Smooth muscle cell of the brain vasculature (primary cell): ENCODE results near the gene EIF5A.

Source experiments
- DNase-seq: peaks from one replicate; pipeline ENCODE4 v3.0.0-alpha.2; 2012; ENCODE audit warnings: low read depth, low spot score

The EIF5A gene

GRCh38 chr17:7306911-7307685, at the start of gene EIF5A:
Gene EIF5A (plus strand): TSS chr17:7307628. CDS start chr17:7309636, 2,008 bp downstream.
- peak; percentile 100 for DNase-seq

DNA sequence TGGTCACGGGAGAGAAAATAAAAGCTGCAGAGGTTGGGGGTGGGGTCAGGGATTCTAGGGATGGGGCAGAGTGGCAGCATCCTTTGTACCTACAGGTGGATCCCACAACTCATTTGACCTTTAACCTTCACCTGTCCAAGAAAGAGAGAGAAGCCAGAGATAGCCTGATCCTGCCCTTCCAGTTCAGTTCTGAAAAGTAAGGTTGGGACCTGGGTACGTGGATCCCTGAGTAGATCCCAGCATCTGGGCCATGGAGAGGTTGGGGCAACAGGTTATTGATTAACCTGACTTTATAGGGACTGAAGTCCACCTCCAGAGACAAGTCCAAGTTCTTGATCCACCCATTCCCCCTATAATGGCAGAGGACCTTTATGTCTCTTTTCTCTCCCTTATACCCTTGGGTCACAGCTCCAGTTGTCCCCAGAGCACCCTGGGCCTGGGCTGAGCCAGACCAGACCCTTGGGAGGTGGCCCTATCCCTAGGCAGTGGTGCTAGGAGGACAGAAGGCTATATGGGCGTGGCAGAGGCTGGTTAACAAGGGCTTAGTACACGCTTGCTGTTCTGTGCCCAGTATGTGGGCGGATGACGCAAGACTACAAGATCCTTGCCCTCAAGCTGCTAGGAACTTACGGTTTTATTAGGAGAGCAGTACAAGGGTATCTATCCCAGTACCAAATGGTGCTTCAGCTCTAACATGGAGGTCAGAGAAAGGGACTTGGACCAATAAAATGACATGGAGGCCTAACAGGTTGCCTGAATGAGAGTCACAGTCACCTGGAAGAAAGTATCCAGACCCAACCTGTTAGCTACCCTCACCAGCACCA, 48.5 kb upstream of the EIF5A start:
- no peak for DNase-seq

- no peak for DNase-seq
Measured at GRCh38 chr17:7259555-7259889, 47.9 kb upstream of the EIF5A start.

GRCh38 chr17:7260151-7260550, 47.3 kb upstream of the EIF5A start:
- DNase-seq: no peak

DNA sequence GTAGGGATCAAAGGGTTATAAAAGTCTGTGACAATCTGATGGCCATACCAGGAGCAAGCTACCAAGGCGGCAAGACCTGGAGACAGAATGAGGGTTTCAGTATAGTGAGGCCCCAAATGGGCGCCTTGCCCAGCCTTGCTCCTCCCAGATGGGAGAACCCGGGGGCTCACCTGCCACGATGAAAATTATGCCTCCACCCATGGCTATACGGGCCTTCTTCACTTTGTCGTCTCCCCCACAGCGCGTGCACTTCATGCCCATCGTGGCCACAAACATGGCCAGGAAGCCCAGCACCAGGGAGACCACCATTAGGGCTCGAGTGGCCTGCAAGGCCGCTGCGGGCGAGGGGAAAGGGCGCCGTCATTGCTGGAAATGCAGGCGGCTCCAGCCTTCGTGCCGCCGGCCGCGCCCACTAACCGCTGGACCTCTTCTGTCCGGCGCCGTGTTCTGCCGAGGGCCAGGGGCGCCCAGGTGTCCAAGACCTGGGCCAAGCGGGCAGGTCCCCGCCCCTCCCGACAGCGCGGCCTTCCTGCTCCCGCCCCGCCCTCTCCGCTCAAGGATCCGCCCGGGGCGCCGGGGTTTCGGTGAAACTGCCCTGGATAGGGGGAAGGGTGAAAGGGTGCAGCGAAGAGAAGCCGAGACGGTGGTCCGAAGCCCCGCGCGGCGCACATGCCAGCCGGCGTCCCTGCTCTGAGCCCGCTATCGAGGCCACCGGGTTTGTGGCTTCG, 46.6 kb upstream of the EIF5A start:
- no peak for DNase-seq

- no peak for DNase-seq
Measured at GRCh38 chr17:7261379-7262191, 45.8 kb upstream of the EIF5A start.

DNA sequence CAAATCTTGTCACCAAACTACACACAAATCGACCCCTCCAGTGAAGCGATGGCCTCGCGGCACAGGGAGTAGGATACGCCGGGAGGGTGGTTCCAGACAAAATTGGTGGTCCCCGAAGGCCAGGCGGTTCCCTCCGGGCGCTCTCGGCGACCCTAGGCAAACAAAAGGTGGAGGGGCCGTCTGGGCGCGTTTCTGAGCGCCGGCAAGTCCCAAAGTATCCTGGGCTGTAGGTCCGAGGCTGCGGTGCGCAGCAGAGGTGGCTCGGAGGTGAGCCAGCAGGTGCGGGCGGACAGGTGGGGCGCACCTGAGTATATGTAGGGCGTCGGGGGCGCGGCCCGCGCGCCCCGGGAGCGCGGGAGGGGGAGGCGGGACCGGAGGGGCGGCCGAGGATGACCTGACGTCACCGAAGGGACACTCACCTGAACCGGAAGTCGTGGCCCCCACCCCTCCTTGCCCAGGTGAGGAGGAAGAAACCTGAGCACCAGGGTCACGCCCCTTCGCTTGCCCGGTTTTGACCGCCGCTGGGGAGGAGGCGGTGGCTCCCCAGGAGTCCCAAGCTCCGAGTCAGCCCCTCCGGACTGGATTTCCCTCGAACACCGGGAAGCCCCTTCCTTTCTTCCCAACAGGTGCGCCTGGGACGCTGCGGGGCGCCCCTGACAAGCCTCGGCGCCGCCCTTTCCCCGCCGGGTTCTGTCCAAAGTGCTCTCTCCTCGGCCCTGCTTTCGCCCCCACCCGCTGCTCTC, 45.1 kb upstream of the EIF5A start, which contains the start of gene CLDN7:
Gene CLDN7 (minus strand): TSS at position 287 of the 743 bp plus-strand sequence. CDS start 435 bp downstream, outside the sequence.
- DNase-seq: no peak

DNA sequence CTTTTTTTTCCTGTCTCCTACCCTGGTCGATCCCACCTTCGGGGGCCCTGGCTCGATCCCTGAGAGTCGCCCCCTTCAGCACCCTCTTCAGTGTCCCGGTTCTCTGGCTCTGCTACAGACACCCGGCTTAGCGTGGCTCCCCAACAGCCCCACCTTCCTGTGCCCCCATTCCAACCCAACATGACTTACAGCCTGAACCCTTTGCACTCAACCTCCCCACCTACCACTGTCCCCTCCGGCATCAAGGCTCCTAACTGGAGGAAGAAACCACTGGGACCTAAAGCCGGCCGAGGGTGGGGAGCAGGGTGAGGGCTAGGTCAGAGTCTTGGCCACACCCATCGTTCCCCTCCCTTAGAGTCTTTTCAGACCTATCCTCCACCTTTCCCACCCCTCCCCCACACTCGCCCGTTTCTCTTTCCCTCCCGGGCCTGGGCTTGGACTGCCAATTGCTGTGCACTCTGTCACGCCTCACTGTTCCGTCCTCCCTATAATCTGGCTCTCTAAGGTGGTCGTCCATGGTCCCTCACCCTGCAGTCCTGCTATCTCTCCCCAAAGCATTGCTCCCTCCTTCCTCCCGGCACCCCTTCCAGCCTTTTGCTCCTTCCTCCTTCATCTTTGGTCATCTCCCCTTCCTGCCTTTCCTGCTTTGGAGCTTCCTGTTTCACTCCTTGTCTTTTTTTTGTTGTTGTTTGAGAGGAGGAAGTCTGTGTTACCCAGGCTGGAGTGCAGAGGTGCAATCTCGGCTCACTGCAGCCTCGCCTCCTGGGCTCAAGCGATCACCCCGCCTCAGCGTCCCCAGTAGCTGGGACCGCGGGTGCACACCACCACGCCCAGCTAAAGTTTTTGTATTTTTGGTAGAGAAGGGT, 44.3 kb upstream of the EIF5A start:
- no peak for DNase-seq

DNA sequence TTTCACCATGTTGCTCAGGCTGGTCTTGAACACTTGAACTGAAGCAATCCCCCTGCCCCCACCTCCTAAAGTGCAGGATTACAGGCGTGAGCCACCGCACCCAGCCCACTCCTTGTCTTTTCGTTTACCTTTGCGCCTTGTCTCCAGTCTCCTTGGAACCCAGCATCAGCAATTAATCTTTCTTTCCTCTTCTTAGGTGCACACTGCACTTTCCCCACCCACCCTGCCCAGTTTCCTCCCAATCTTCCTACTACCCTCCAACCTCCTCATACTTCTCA, 43.7 kb upstream of the EIF5A start:
- no peak for DNase-seq

DNA sequence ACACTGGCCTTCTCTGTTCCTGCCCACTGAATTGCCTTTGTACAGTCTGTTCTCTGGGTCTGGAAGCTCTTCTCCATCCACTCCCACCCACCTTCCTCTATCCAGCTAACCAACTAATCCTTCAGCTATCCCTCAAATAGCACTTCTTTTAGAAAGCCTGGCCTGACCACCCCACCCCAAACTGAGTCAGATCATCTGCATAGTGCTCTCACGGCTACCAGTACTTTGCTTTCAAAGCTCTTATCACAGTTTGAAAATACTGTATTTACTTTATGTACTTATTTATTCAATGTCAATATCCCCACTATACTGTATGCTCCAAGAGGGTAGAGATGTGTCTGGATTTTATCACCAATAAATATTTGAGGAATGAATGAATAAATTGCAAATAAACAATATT, 40.6 kb upstream of the EIF5A start:
- no peak for DNase-seq

DNA sequence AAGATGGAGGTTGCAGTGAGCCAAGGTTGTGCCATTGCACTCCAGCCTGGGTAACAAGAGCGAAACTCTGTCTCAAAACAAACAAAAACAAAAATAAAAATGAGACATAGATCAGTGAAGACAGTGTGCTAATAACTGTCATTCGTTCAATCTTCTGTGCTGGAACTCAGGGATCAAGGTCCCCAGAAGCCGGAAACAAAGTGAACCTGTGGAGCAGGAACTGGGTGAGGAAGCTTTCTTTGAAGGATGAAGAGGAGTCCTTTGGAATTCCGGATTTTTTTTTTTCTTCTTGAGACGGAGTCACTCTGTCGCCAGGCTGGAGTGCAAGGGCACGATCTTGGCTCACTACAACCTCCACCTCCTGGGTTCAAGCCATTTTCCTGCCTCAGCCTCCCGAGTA, 28.0 kb upstream of the EIF5A start:
- no peak for DNase-seq

DNA sequence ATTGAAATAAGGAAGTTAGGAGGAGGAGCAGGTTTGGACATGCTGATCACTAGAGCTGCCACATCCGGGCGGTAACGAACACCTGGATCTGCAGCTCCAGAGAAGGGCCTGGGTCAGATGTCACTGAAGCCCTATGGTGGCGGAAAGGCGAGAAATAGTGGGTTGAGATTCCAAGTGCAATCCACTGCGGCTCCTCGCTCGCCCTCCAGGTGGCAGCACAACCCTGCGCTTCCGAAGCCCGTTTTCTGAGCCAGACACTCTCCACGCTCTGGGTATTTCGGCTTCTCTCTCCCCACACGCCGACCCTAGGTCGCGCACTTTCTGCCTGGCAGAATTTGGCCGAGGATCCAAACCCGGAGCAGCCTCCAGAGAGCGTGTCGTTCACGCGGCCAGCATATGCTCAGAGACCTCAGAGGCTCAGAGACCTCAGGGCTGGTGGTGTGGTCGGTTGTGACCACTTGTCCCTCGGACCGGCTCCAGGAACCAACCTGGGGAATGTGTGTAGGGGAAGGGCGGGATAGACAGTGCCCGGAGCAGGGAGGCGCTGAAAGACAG, 26.8 kb upstream of the EIF5A start:
- DNase-seq: peak; percentile 57

- peak; percentile 77 for DNase-seq
Measured at GRCh38 chr17:7281074-7281952, 26.1 kb upstream of the EIF5A start, which contains the start of gene SLC2A4. Gene SLC2A4 (plus strand): TSS chr17:7281718. CDS start chr17:7281935, 217 bp downstream.

- no peak for DNase-seq
Measured at GRCh38 chr17:7281953-7282751, 25.3 kb upstream of the EIF5A start.

GRCh38 chr17:7282752-7283321, 24.6 kb upstream of the EIF5A start:
- DNase-seq: no peak

DNA sequence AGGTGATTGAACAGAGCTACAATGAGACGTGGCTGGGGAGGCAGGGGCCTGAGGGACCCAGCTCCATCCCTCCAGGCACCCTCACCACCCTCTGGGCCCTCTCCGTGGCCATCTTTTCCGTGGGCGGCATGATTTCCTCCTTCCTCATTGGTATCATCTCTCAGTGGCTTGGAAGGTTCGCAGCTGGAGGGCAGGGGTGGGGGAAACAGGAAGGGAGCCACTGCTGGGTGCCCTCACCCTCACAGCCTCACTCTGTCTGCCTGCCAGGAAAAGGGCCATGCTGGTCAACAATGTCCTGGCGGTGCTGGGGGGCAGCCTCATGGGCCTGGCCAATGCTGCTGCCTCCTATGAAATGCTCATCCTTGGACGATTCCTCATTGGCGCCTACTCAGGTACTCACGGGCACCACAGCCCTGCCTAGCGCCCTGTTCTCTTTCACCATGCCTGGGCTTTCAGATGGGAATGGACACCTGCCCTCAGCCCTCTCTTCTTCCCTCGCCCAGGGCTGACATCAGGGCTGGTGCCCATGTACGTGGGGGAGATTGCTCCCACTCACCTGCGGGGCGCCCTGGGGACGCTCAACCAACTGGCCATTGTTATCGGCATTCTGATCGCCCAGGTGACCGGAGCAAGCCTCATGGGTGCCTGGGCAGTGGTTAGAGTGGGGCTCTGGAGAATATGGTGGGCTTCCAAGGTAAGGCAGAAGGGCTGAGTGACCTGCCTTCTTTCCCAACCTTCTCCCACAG, 23.8 kb upstream of the EIF5A start:
- no peak for DNase-seq

- no peak for DNase-seq
Measured at GRCh38 chr17:7284911-7285310, 22.5 kb upstream of the EIF5A start.
